GM20000 (cell line): ENCODE measurements around the gene KCND3.

Experiments used
- DNase-seq: peaks from one replicate; pipeline ENCODE4 v3.0.0; 2012; ENCODE audit warnings: low spot score
- CTCF ChIP-seq: IDR thresholded peaks from 2 replicates; pipeline ENCODE4 v1.5.1; 2012; ENCODE audit warnings: mild to moderate bottlenecking, control low read depth; ENCODE audit errors: extremely low read depth, missing control alignments

The KCND3 gene

DNA sequence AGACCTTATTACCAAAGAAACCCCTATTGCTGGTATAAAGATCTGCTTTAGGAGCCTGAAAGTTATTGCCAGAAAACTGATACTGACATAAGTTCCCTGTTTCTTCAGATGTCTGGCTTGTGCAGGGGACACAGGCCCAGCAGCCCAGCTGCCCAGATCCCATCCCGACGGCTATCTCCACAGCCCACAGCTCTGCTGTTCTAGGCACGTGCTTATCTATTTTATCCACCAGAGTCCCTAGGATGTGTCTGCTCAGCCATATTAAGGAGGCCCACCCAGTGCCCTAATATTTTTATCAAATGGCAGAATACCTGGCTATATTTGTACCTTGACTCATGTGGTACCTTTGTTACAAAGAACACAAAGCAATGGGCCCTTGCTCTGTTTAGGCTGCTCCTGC lies 174.8 kb downstream of the KCND3 start:
- DNase-seq, result no peak
- TF ChIP-seq CTCF, result no peak

DNA sequence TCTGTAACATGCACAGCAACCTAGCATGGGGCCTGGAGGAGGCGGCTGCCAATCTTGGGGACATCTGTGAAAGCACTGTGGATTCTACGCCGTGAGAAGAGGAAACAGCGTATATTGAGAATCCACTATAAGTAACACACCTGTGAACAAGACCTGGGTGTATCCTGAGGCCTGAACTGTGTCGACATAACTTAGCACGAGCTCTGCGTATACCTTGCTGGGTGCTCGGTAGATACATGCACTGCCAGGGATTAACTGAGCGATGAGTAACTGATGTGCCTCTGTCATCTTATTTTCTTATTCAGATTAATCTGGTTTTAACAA lies 175.2 kb downstream of the KCND3 start:
- DNase-seq, result no peak
- no peak for TF ChIP-seq CTCF

DNA sequence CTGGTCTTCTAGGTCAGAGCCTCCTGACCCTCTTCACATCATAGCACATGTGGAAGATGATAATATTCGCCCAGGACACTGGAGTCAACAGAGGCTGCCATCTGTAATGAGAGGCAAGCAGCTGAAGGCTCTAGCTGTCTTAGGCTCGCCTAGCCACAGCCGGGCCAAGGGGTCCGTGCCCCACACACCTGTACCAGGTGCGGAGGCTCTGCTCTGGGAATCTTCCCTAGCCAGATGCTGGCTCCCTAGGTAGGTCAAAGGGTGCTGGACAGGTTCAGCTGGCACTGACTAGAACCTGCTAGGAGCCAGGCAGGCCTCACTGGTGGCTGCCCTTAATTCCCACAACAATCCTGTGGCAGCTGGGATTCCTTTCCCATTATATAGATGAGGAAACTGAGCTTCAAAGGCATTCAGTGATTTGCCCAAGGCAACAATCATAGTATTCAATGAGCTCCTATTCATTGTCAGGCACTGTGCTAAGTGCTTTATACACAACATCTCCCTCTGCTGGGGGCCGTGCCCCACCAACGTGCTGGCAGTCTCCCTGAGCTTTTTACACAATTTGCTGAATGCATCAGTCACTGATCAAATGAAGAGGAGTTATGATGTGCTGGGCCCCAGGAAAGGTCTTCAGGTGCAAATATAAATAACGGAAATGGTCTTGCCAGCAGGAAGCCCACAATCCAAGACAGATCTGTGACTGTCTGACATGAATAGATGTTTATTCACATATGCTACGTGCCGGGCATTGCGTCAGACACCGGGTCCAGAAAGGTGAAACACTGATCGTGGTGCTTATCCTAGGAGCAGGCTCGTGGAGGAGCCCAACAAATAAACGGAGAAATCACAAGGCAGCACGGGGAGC lies 175.8 kb downstream of the KCND3 start:
- DNase-seq, result no peak

GRCh38 chr1:111812306-111812705 lies 177.2 kb downstream of the KCND3 start:
- no peak for TF ChIP-seq CTCF
- DNase-seq, result no peak

More for the DNA sequence above, 175.8 kb downstream of the KCND3 start:
- TF ChIP-seq CTCF, result no peak

- no peak for TF ChIP-seq CTCF
- no peak for DNase-seq
Observed at GRCh38 chr1:111811891-111812290, 177.6 kb downstream of the KCND3 start.

DNA sequence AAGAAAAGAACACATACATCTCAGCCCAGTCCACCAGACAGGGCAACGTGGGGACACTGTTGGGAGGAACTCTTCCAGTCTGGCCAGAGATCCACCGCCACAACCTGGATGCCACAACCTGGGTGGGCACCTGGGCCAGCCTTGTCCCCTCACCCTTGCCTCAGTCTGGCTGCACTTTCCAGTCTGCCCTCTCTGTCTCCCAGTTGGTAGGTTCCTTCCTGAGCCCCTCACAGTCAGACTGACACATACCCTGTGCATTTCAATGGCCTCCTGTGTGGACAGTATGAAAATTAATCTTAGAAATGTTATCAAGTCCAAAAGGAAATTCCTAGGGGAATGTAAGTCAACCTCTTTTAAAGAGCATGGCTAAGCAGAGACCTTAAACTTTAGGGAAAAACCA lies 184.2 kb downstream of the KCND3 start:
- TF ChIP-seq CTCF, result no peak
- no peak for DNase-seq

GRCh38 chr1:111804776-111805175 lies 184.7 kb downstream of the KCND3 start:
- no peak for TF ChIP-seq CTCF
- no peak for DNase-seq
